Lower leg skin (tissue), 4 donors: Measurements from ENCODE around the gene HADHB. TPM values are rescaled to one million over a fixed set of nuclear protein-coding genes. Genes with fewer than 3 reads are reported as not detected.

Experiments
- DNase-seq, 2 donors: peaks; one replicate each; pipeline ENCODE4 v3.0.0-alpha.2; 2019; ENCODE audit warnings: low spot score in 2 of 2
- H3K4me3 ChIP-seq: fragments of 200-600 bp; sonication (generic); 2 replicates; pipeline ENCODE4 v1.5.1; 2017; ENCODE audit warnings: mild to moderate bottlenecking, low read depth; ENCODE audit not compliant: poor library complexity, severe bottlenecking
- CTCF ChIP-seq, 3 donors: fragments of 450-650 bp; IDR thresholded peaks; one replicate each; pipeline ENCODE4 v1.5.1; 2016; ENCODE audit warnings: antibody characterized with exemption in 3 of 3, mild to moderate bottlenecking in 3 of 3, moderate library complexity in 2 of 3
- POLR2A ChIP-seq, 2 donors: fragments of 450-650 bp; IDR thresholded peaks; one replicate each; pipeline ENCODE4 v1.6.1; 2016 to 2017; ENCODE audit warnings: antibody characterized with exemption in 2 of 2, mild to moderate bottlenecking in 1 of 2, moderate library complexity in 1 of 2
- WGBS, 2 donors: methylation state at CpG; one replicate each; pipeline ENCODE4 v1.1.5; 2018; 5-methylcytosine and 5-hydroxymethylcytosine counted together
- intact Hi-C: fragments of 100-400 bp; cut with DNase I; formaldehyde crosslinking; loops from one replicate; pipeline ENCODE4 v1.15.0; 2023; ENCODE audit warnings: low total_unique reads
- total RNA-seq, 4 donors: library from RNA; depleted of rRNA; stranded (reverse); fragments of >200 nt; gene quantifications; one replicate each; pipeline ENCODE4 v1.1.0, GENCODE V29; 2016

The HADHB gene
- total RNA-seq = 100 to 1,000 TPM; 101 to 139 (median 111) TPM

- peak in 1 of 2 donors; percentile 18 for TF ChIP-seq POLR2A (IDR thresholded peaks at IDR 0.05)
- TF ChIP-seq CTCF (IDR thresholded peaks at IDR 0.05) = peak in 1 of 3 donors; percentile 42
- DNase-seq = peak; percentile 85 to 98
- intact Hi-C loops = loop anchor here (10.0 kb wide), 1 partner anchor 80 kb away; no protein-coding TSS in a partner anchor
- H3K4me3 ChIP-seq = peak within 1 kb of the TSS; percentile 84
- WGBS, 2 donors = 0 to 1% methylated on average over 33 to 61 of the region's 63 CpGs
These were observed at the start of gene HADHB, which contains the start of gene HADHA for GRCh38 chr2:26244309-26245230. Gene HADHB (plus strand): TSS chr2:26244939. CDS start chr2:26254255, 9,316 bp downstream. Gene HADHA (minus strand): TSS chr2:26244632. CDS start chr2:26244596, 36 bp downstream.

- intact Hi-C loops = no loop called here
These were observed 49.4 kb upstream of the HADHB start for GRCh38 chr2:26195040-26195984.

GRCh38 chr2:26196683-26197418 lies 47.9 kb upstream of the HADHB start:
- no peak for TF ChIP-seq CTCF (IDR thresholded peaks at IDR 0.05)
- TF ChIP-seq POLR2A (IDR thresholded peaks at IDR 0.05) = no peak
- no peak overlapping the region for H3K4me3 ChIP-seq
- intact Hi-C loops = no loop called here
- 81 to 82% methylated on average over 9 of the region's 9 CpGs for WGBS, 2 donors
- DNase-seq = no peak

More at GRCh38 chr2:26195040-26195984, 49.4 kb upstream of the HADHB start:
- no peak overlapping the region for H3K4me3 ChIP-seq
- DNase-seq = peak in 1 of 2 donors; percentile 52
- TF ChIP-seq CTCF (IDR thresholded peaks at IDR 0.05) = no peak
- TF ChIP-seq POLR2A (IDR thresholded peaks at IDR 0.05) = no peak
- WGBS, 2 donors = 49% methylated on average over 12 of the region's 12 CpGs

- 63 to 84% methylated on average over 4 of the region's 4 CpGs for WGBS, 2 donors
- intact Hi-C loops = no loop called here
- DNase-seq = no peak
- H3K4me3 ChIP-seq = no peak overlapping the region
- TF ChIP-seq POLR2A (IDR thresholded peaks at IDR 0.05) (no peak), CTCF (IDR thresholded peaks at IDR 0.05) (no peak)
These were observed 47.2 kb upstream of the HADHB start for GRCh38 chr2:26197516-26197915.

- DNase-seq = no peak
- intact Hi-C loops = no loop called here
- TF ChIP-seq POLR2A (IDR thresholded peaks at IDR 0.05) (no peak), CTCF (IDR thresholded peaks at IDR 0.05) (no peak)
- no peak overlapping the region for H3K4me3 ChIP-seq
- WGBS, 2 donors = 25 to 47% methylated on average over 1 of the region's 1 CpG
These were observed 41.7 kb upstream of the HADHB start for GRCh38 chr2:26202981-26203490.
